Suprapubic skin (tissue), 4 donors: Measurements from ENCODE around the gene CCDC73. TPM values are rescaled to one million over a fixed set of nuclear protein-coding genes. Genes with fewer than 3 reads are reported as not detected.

ENCODE experiments used
- DNase-seq, 2 donors: peaks; one replicate each; pipeline ENCODE4 v3.0.0-alpha.2; 2019; ENCODE audit warnings: low spot score in 2 of 2
- H3K27ac ChIP-seq: fragments of 200-600 bp; sonication (generic); one replicate; pipeline ENCODE4 v1.5.1; 2019
- H3K27me3 ChIP-seq: fragments of 200-600 bp; sonication (generic); one replicate; pipeline ENCODE4 v1.5.1; 2019
- H3K36me3 ChIP-seq: fragments of 200-600 bp; sonication (generic); one replicate; pipeline ENCODE4 v1.5.1; 2019
- H3K4me1 ChIP-seq: fragments of 200-600 bp; sonication (generic); one replicate; pipeline ENCODE4 v1.5.1; 2019
- H3K4me3 ChIP-seq: fragments of 200-600 bp; sonication (generic); one replicate; pipeline ENCODE4 v1.5.1; 2019; ENCODE audit warnings: mild to moderate bottlenecking
- H3K9me3 ChIP-seq: fragments of 200-600 bp; sonication (generic); one replicate; pipeline ENCODE4 v1.5.1; 2019
- EP300 ChIP-seq: sonication (generic); formaldehyde crosslinking; IDR thresholded peaks from one replicate; pipeline ENCODE4 v1.6.1; 2017; ENCODE audit warnings: antibody characterized with exemption
- POLR2A ChIP-seq, 2 donors: fragments of 450-650 bp; IDR thresholded peaks; one replicate each; pipeline ENCODE4 v1.6.1; 2017; ENCODE audit warnings: antibody characterized with exemption in 2 of 2, mild to moderate bottlenecking in 2 of 2, moderate library complexity in 2 of 2
- POLR2AphosphoS5 ChIP-seq, 3 donors: sonication (generic); formaldehyde crosslinking; IDR thresholded peaks; one replicate each; pipeline ENCODE4 v1.6.1; 2017; ENCODE audit warnings: antibody characterized with exemption in 3 of 3
- WGBS: methylation state at CpG from one replicate; pipeline ENCODE4 v1.1.5; 2018; 5-methylcytosine and 5-hydroxymethylcytosine counted together
- total RNA-seq, 4 donors: library from RNA; depleted of rRNA; stranded (reverse); fragments of >200 nt; gene quantifications; one replicate each; pipeline ENCODE4 v1.1.0, GENCODE V29; 2016
- TF ChIP-seq, protein P1 (sequence below), 2 donors: fragments of 200-600 bp in 1 of 2; fragments of 450-650 bp in 1 of 2; sonication (generic) in 1 of 2; IDR thresholded peaks; one replicate each; pipeline ENCODE4 v1.5.1; 2016 to 2019; ENCODE audit warnings: antibody characterized with exemption in 2 of 2, mild to moderate bottlenecking in 1 of 2, moderate library complexity in 1 of 2

The CCDC73 gene
- total RNA-seq, 4 donors from 2014 or later: not detected

GRCh38 chr11:32705309-32706033, 89.0 kb downstream of the CCDC73 start:
- 91% methylated on average over 12 of the region's 12 CpGs for WGBS
- Histone ChIP-seq H3K36me3 (no peaks in the 10 kb centered on the region), H3K27ac (no peak overlapping the region), H3K4me3 (no peak overlapping the region), H3K4me1 (no peaks in the 10 kb centered on the region), H3K27me3 (no peaks in the 10 kb centered on the region), H3K9me3 (no peaks in the 10 kb centered on the region)
- DNase-seq: no peak
- no peak for TF ChIP-seq POLR2AphosphoS5 (IDR thresholded peaks at IDR 0.05)
- TF ChIP-seq, protein P1, sequence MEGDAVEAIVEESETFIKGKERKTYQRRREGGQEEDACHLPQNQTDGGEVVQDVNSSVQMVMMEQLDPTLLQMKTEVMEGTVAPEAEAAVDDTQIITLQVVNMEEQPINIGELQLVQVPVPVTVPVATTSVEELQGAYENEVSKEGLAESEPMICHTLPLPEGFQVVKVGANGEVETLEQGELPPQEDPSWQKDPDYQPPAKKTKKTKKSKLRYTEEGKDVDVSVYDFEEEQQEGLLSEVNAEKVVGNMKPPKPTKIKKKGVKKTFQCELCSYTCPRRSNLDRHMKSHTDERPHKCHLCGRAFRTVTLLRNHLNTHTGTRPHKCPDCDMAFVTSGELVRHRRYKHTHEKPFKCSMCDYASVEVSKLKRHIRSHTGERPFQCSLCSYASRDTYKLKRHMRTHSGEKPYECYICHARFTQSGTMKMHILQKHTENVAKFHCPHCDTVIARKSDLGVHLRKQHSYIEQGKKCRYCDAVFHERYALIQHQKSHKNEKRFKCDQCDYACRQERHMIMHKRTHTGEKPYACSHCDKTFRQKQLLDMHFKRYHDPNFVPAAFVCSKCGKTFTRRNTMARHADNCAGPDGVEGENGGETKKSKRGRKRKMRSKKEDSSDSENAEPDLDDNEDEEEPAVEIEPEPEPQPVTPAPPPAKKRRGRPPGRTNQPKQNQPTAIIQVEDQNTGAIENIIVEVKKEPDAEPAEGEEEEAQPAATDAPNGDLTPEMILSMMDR (IDR thresholded peaks at IDR 0.05): no peak
- TF ChIP-seq EP300: no peak
- TF ChIP-seq POLR2A (IDR thresholded peaks at IDR 0.05): no peak

- Histone ChIP-seq H3K36me3 (no peaks in the 10 kb centered on the region), H3K9me3 (no peaks in the 10 kb centered on the region), H3K27me3 (no peaks in the 10 kb centered on the region), H3K4me3 (no peak overlapping the region), H3K4me1 (no peaks in the 10 kb centered on the region), H3K27ac (no peak overlapping the region)
- 93% methylated on average over 3 of the region's 5 CpGs for WGBS
- TF ChIP-seq, protein P1 (IDR thresholded peaks at IDR 0.05): no peak
- TF ChIP-seq POLR2A (IDR thresholded peaks at IDR 0.05): no peak
- TF ChIP-seq EP300: no peak
- no peak for TF ChIP-seq POLR2AphosphoS5 (IDR thresholded peaks at IDR 0.05)
- DNase-seq: no peak
These were observed 89.7 kb downstream of the CCDC73 start for GRCh38 chr11:32704775-32705174.

DNA sequence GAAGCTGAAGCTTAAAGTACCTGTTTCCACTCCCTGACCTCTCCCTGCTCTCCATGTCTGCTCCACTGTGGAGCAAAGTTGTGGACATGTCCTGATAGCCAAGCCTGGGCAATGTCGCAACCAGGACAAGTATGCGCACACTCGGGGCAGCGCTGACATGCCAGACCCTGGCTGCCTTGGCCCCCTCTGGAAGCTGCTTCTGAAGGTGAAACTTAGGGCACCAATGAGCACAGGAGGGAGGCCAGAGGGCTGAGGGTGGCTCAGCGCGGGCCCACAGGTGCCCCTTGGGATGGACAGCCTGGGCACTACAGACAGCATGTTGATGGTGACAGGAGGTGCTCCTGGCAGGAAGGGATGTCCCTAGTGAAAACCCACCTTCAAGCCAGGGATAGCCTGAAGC, 90.2 kb downstream of the CCDC73 start:
- H3K9me3 ChIP-seq: no peaks in the 10 kb centered on the region
- 91% methylated on average over 6 of the region's 6 CpGs for WGBS
- no peak for TF ChIP-seq POLR2AphosphoS5 (IDR thresholded peaks at IDR 0.05)
- TF ChIP-seq, protein P1 (IDR thresholded peaks at IDR 0.05): no peak
- TF ChIP-seq POLR2A (IDR thresholded peaks at IDR 0.05): no peak
- TF ChIP-seq EP300: no peak
- no peaks in the 10 kb centered on the region for H3K27me3 ChIP-seq
- no peaks in the 10 kb centered on the region for H3K4me1 ChIP-seq
- no peak overlapping the region for H3K27ac ChIP-seq
- no peaks in the 10 kb centered on the region for H3K36me3 ChIP-seq
- no peak overlapping the region for H3K4me3 ChIP-seq
- DNase-seq: no peak

- no peaks in the 10 kb centered on the region for H3K4me1 ChIP-seq
- no peak overlapping the region for H3K4me3 ChIP-seq
- no peaks in the 10 kb centered on the region for H3K36me3 ChIP-seq
- DNase-seq: no peak
- no peaks in the 10 kb centered on the region for H3K9me3 ChIP-seq
- H3K27me3 ChIP-seq: no peaks in the 10 kb centered on the region
- WGBS: 95% methylated on average over 1 of the region's 1 CpG
- H3K27ac ChIP-seq: no peak overlapping the region
- no peak for TF ChIP-seq POLR2AphosphoS5 (IDR thresholded peaks at IDR 0.05)
- TF ChIP-seq EP300: no peak
- no peak for TF ChIP-seq POLR2A (IDR thresholded peaks at IDR 0.05)
- TF ChIP-seq, protein P1 (IDR thresholded peaks at IDR 0.05): no peak
These were observed 92.8 kb downstream of the CCDC73 start for GRCh38 chr11:32701616-32702015.

GRCh38 chr11:32698579-32698978, 95.9 kb downstream of the CCDC73 start:
- Histone ChIP-seq H3K4me3 (no peak overlapping the region), H3K9me3 (no peaks in the 10 kb centered on the region), H3K27me3 (no peaks in the 10 kb centered on the region), H3K4me1 (no peaks in the 10 kb centered on the region), H3K27ac (no peak overlapping the region), H3K36me3 (no peaks in the 10 kb centered on the region)
- no peak for DNase-seq
- TF ChIP-seq, protein P1 (IDR thresholded peaks at IDR 0.05): no peak
- TF ChIP-seq POLR2AphosphoS5 (IDR thresholded peaks at IDR 0.05): no peak
- TF ChIP-seq POLR2A (IDR thresholded peaks at IDR 0.05): no peak
- TF ChIP-seq EP300: no peak
- 88% methylated on average over 2 of the region's 2 CpGs for WGBS
